Measurements from ENCODE around the gene VARS2. TPM values are rescaled to one million over a fixed set of nuclear protein-coding genes. Genes with fewer than 3 reads are reported as not detected.

VARS2 gene
- total and polyA plus RNA-seq, 9 of the 15 experiments (the other 6 are each of a cell fraction or from before 2014, with no cell fraction given) = 1.6 to 53.6 (median 29.9) TPM

GRCh38 chr6:30907758-30908591 lies 6.1 kb upstream of the VARS2 start, which contains the start of gene GTF2H4 (continued):
- no peak for TF ChIP-seq MGA (IDR thresholded peaks at IDR 0.05)
- TF ChIP-seq JUN (IDR thresholded peaks at IDR 0.05; ENCODE audit: borderline replicate concordance, low read depth, low read length) = peak; percentile 38; the same call in 1 of the 2 replicates
- 0 out of 2 replicates have a peak, but pooled peaks have one; percentile 75 for TF ChIP-seq JUN (CRISPR knock-in tag; IDR thresholded peaks at IDR 0.05; ENCODE audit: borderline replicate concordance)
- peak; percentile 22 for TF ChIP-seq POLR3A (IDR thresholded peaks at IDR 0.05; ENCODE audit: borderline replicate concordance, extremely low read depth, insufficient read depth, insufficient read length)
- TF ChIP-seq SIX5 (IDR thresholded peaks at IDR 0.05; ENCODE audit: borderline replicate concordance in 1 of 2, insufficient read depth in 1 of 2, low read depth in 1 of 2, low read length in 2 of 2) = peak; percentile 99
- peak; percentile 96 for TF ChIP-seq DMBX1 (CRISPR knock-in tag; IDR thresholded peaks at IDR 0.05; ENCODE audit: borderline replicate concordance)
- TF ChIP-seq ZNF644 (tag; IDR thresholded peaks at IDR 0.05; ENCODE audit: low read depth) = peak; percentile 97
- TF ChIP-seq KHSRP (IDR thresholded peaks at IDR 0.05) = peak; percentile 26; the same call in 1 of the 2 replicates
- TF ChIP-seq E2F5 (CRISPR knock-in tag; IDR thresholded peaks at IDR 0.05) = no peak
- TF ChIP-seq FOSL1 (tag; conservative IDR thresholded peaks at IDR 0.05) = peak; percentile 89
- TF ChIP-seq FOS (IDR thresholded peaks at IDR 0.05; ENCODE audit: extremely low read depth, insufficient read length) = no peak
- TF ChIP-seq PHTF2 (CRISPR knock-in tag; IDR thresholded peaks at IDR 0.05) = no peak
- no peak for TF ChIP-seq ZNF140 (CRISPR knock-in tag; IDR thresholded peaks at IDR 0.05)
- TF ChIP-seq ZNF431 (CRISPR knock-in tag; IDR thresholded peaks at IDR 0.05) = peak; percentile 49; the same call in 1 of the 2 replicates
- TF ChIP-seq MYNN (IDR thresholded peaks at IDR 0.05) = peak; percentile 75
- no peak for TF ChIP-seq MYNN (CRISPR knock-in tag; IDR thresholded peaks at IDR 0.05)

All from K562 (cell line).